Measurements from ENCODE around the gene CLIP4. TPM values are rescaled to one million over a fixed set of nuclear protein-coding genes. Genes with fewer than 3 reads are reported as not detected.

The CLIP4 gene
- total RNA-seq, 2 experiments from 2014 or later: not detected

GRCh38 chr2:29117636-29118303 lies 2.6 kb downstream of the CLIP4 start:
- H4K20me1 ChIP-seq (ENCODE audit: insufficient read depth, low read length): no peaks in the 10 kb centered on the region
- no peak overlapping the region for H3K27ac ChIP-seq (ENCODE audit: low read depth, low read length, poor library complexity, severe bottlenecking)
- H3K9me3 ChIP-seq (ENCODE audit: low read length): no peaks in the 10 kb centered on the region
- no peak for DNase-seq (ENCODE audit: low spot score)
- TF ChIP-seq EZH2phosphoT487 (IDR thresholded peaks at IDR 0.05; ENCODE audit: borderline replicate concordance, low read depth, low read length): no peak
- no peak for TF ChIP-seq CTCF (conservative IDR thresholded peaks at IDR 0.05; ENCODE audit: low read length)
- CTCF ChIA-PET (ENCODE audit: unreplicated experiment): no interaction called here
- no peaks in the 10 kb centered on the region for H3K4me1 ChIP-seq (ENCODE audit: insufficient read depth, low read length, poor library complexity, severe bottlenecking)
- no peak overlapping the region for H3K4me3 ChIP-seq (ENCODE audit: low read depth, low read length, poor library complexity, severe bottlenecking)
- BruUV-seq (replicated peaks): no TSS peak
- no peaks in the 10 kb centered on the region for H3K79me2 ChIP-seq (ENCODE audit: insufficient read depth, low read depth, low read length)
- H3K36me3 ChIP-seq (ENCODE audit: insufficient read depth, low read length): no peaks in the 10 kb centered on the region
- intact Hi-C loops (cut with micrococcal nuclease; ENCODE audit: unreplicated experiment): no loop called here
- POLR2A ChIA-PET: interaction anchor here (1.0 kb wide), 1 partner anchor 11 kb away, joined by 4 read pairs; no protein-coding TSS in a partner anchor
- no peaks in the 10 kb centered on the region for H3K9me2 ChIP-seq (ENCODE audit: insufficient read depth, low read length)
- no peak overlapping the region for H3K4me2 ChIP-seq (ENCODE audit: low read length)
- H2AFZ ChIP-seq (ENCODE audit: low read length): no peak overlapping the region

GRCh38 chr2:29119211-29119610 lies 4.0 kb downstream of the CLIP4 start:
- no peaks in the 10 kb centered on the region for H4K20me1 ChIP-seq (ENCODE audit: insufficient read depth, low read length)
- BruUV-seq (replicated peaks): no TSS peak
- no peaks in the 10 kb centered on the region for H3K9me3 ChIP-seq (ENCODE audit: low read length)
- CTCF ChIA-PET (ENCODE audit: unreplicated experiment): no interaction called here
- H2AFZ ChIP-seq (ENCODE audit: low read length): no peak overlapping the region
- H3K4me3 ChIP-seq (ENCODE audit: low read depth, low read length, poor library complexity, severe bottlenecking): no peak overlapping the region
- H3K27ac ChIP-seq (ENCODE audit: low read depth, low read length, poor library complexity, severe bottlenecking): no peak overlapping the region
- intact Hi-C loops (cut with micrococcal nuclease; ENCODE audit: unreplicated experiment): no loop called here
- H3K79me2 ChIP-seq (ENCODE audit: insufficient read depth, low read depth, low read length): no peaks in the 10 kb centered on the region
- H3K4me2 ChIP-seq (ENCODE audit: low read length): no peak overlapping the region
- H3K4me1 ChIP-seq (ENCODE audit: insufficient read depth, low read length, poor library complexity, severe bottlenecking): no peaks in the 10 kb centered on the region
- no peak for TF ChIP-seq EZH2phosphoT487 (IDR thresholded peaks at IDR 0.05; ENCODE audit: borderline replicate concordance, low read depth, low read length)
- no peak for TF ChIP-seq CTCF (conservative IDR thresholded peaks at IDR 0.05; ENCODE audit: low read length)
- no peak for DNase-seq (ENCODE audit: low spot score)
- no peaks in the 10 kb centered on the region for H3K36me3 ChIP-seq (ENCODE audit: insufficient read depth, low read length)
- H3K9me2 ChIP-seq (ENCODE audit: insufficient read depth, low read length): no peaks in the 10 kb centered on the region
- POLR2A ChIA-PET: no interaction called here

GRCh38 chr2:29120846-29121245 lies 5.6 kb downstream of the CLIP4 start:
- Histone ChIP-seq H3K4me2 (ENCODE audit: low read length) (no peak overlapping the region), H3K36me3 (ENCODE audit: insufficient read depth, low read length) (no peaks in the 10 kb centered on the region), H3K4me1 (ENCODE audit: insufficient read depth, low read length, poor library complexity, severe bottlenecking) (no peaks in the 10 kb centered on the region), H3K79me2 (ENCODE audit: insufficient read depth, low read depth, low read length) (no peaks in the 10 kb centered on the region), H3K27ac (ENCODE audit: low read depth, low read length, poor library complexity, severe bottlenecking) (no peak overlapping the region), H3K9me2 (ENCODE audit: insufficient read depth, low read length) (no peaks in the 10 kb centered on the region), H2AFZ (ENCODE audit: low read length) (no peak overlapping the region), H3K9me3 (ENCODE audit: low read length) (no peaks in the 10 kb centered on the region), H3K4me3 (ENCODE audit: low read depth, low read length, poor library complexity, severe bottlenecking) (no peak overlapping the region), H4K20me1 (ENCODE audit: insufficient read depth, low read length) (no peaks in the 10 kb centered on the region)
- CTCF ChIA-PET (ENCODE audit: unreplicated experiment): no interaction called here
- POLR2A ChIA-PET: interaction anchor here (1.0 to 1.1 kb wide), 2 partner anchors 12 to 165 kb away, joined by 3 read pairs; no protein-coding TSS in a partner anchor
- intact Hi-C loops (cut with micrococcal nuclease; ENCODE audit: unreplicated experiment): no loop called here
- TF ChIP-seq EZH2phosphoT487 (IDR thresholded peaks at IDR 0.05; ENCODE audit: borderline replicate concordance, low read depth, low read length) (no peak), CTCF (conservative IDR thresholded peaks at IDR 0.05; ENCODE audit: low read length) (no peak)
- BruUV-seq (replicated peaks): no TSS peak
- DNase-seq (ENCODE audit: low spot score): no peak

Data from OCI-LY7 (cell line).